Subcutaneous abdominal adipose tissue (tissue), 5 donors: ENCODE results near the gene RPL34.

Experiments used
- H3K27ac ChIP-seq: one replicate; pipeline ENCODE4 v1.7.0; 2013; ENCODE audit warnings: low read depth, mild to moderate bottlenecking, inconsistent platforms, low read length, moderate library complexity
- H3K27me3 ChIP-seq, 5 donors: one replicate each; pipeline ENCODE4 v1.7.0; 2013; ENCODE audit warnings: low read length in 5 of 5, inconsistent platforms in 1 of 5; ENCODE audit not compliant: control insufficient read depth in 5 of 5, insufficient read depth in 4 of 5
- H3K36me3 ChIP-seq, 5 donors: one replicate each; pipeline ENCODE4 v1.7.0; 2013; ENCODE audit warnings: low read length in 5 of 5; ENCODE audit not compliant: control insufficient read depth in 5 of 5, insufficient read depth in 5 of 5
- H3K4me1 ChIP-seq, 5 donors: one replicate each; pipeline ENCODE4 v1.7.0; 2013; ENCODE audit warnings: low read length in 5 of 5, mild to moderate bottlenecking in 3 of 5, moderate library complexity in 1 of 5; ENCODE audit not compliant: control insufficient read depth in 5 of 5, insufficient read depth in 5 of 5
- H3K4me3 ChIP-seq, 5 donors: one replicate each; pipeline ENCODE4 v1.7.0; 2013; ENCODE audit warnings: low read length in 5 of 5, low read depth in 1 of 5
- H3K9ac ChIP-seq, 5 donors: one replicate each; pipeline ENCODE4 v1.7.0; 2013; ENCODE audit warnings: low read length in 5 of 5, mild to moderate bottlenecking in 4 of 5, moderate library complexity in 3 of 5
- H3K9me3 ChIP-seq, 5 donors: one replicate each; pipeline ENCODE4 v1.7.0; 2013; ENCODE audit warnings: low read length in 5 of 5; ENCODE audit not compliant: control insufficient read depth in 5 of 5
- donor health status: healthy.
- donor health status: healthy.
- donor health status: healthy.
- donor health status: healthy.
- donor health status: healthy.

Gene RPL34

GRCh38 chr4:108649863-108650211, 29.5 kb downstream of the RPL34 start:
- H3K27ac ChIP-seq: peak overlapping the region; percentile 91
- H3K36me3 ChIP-seq: no peaks in the 10 kb centered on the region
- peaks cover 0 to 23% (median 14%) of the 10 kb centered on the region in 5 donors for H3K4me1 ChIP-seq
- H3K27me3 ChIP-seq: no peaks in the 10 kb centered on the region
- H3K9me3 ChIP-seq: no peaks in the 10 kb centered on the region
- H3K4me3 ChIP-seq: peak overlapping the region in 4 of 5 donors; percentile 54 to 83 (median 82)
- H3K9ac ChIP-seq: peak overlapping the region in 3 of 5 donors; percentile 81 to 94 (median 87)

- H3K9ac ChIP-seq: peak within 1 kb of the TSS; percentile 59 to 94 (median 87)
- H3K36me3 ChIP-seq: no peaks in the 10 kb centered on the region
- no peaks in the 10 kb centered on the region for H3K9me3 ChIP-seq
- peak within 1 kb of the TSS; percentile 81 to 98 (median 83) for H3K4me3 ChIP-seq
- H3K4me1 ChIP-seq: peaks cover 0 to 23% (median 14%) of the 10 kb centered on the region in 5 donors
- H3K27ac ChIP-seq: peak within 1 kb of the TSS; percentile 91
- H3K27me3 ChIP-seq: no peaks in the 10 kb centered on the region
Measured at GRCh38 chr4:108650212-108651013, 30.0 kb downstream of the RPL34 start, which contains the start of gene OSTC. Gene OSTC (plus strand): TSS chr4:108650599. CDS start chr4:108650656, 57 bp downstream.

GRCh38 chr4:108651014-108651791, 30.8 kb downstream of the RPL34 start:
- H3K36me3 ChIP-seq: peaks cover 0 to 4% (median 0%) of the 10 kb centered on the region in 5 donors
- peaks cover 0 to 23% (median 14%) of the 10 kb centered on the region in 5 donors for H3K4me1 ChIP-seq
- peak overlapping the region; percentile 59 to 94 (median 87) for H3K9ac ChIP-seq

GRCh38 chr4:108662629-108663028, 42.3 kb downstream of the RPL34 start:
- no peak overlapping the region for H3K4me3 ChIP-seq
- H3K9ac ChIP-seq: no peak overlapping the region
- H3K9me3 ChIP-seq: no peaks in the 10 kb centered on the region
- H3K36me3 ChIP-seq: peaks cover 31 to 51% (median 46%) of the 10 kb centered on the region in 5 donors
- no peaks in the 10 kb centered on the region for H3K27me3 ChIP-seq
- H3K4me1 ChIP-seq: no peaks in the 10 kb centered on the region
- no peak overlapping the region for H3K27ac ChIP-seq

More at GRCh38 chr4:108651014-108651791, 30.8 kb downstream of the RPL34 start:
- Histone ChIP-seq H3K4me3 (peak overlapping the region; percentile 81 to 98 (median 83)), H3K9me3 (no peaks in the 10 kb centered on the region), H3K27ac (peak overlapping the region; percentile 91), H3K27me3 (no peaks in the 10 kb centered on the region)

- H3K4me1 ChIP-seq: no peaks in the 10 kb centered on the region
- H3K9ac ChIP-seq: no peak overlapping the region
- H3K27me3 ChIP-seq: no peaks in the 10 kb centered on the region
- H3K27ac ChIP-seq: no peak overlapping the region
- peaks cover 0 to 17% (median 10%) of the 10 kb centered on the region in 5 donors for H3K36me3 ChIP-seq
- no peak overlapping the region for H3K4me3 ChIP-seq
- H3K9me3 ChIP-seq: no peaks in the 10 kb centered on the region
Measured at GRCh38 chr4:108674356-108674977, 54.1 kb downstream of the RPL34 start.
